Uterus (tissue), 4 donors: Measurements from ENCODE around the gene CPB1. TPM values are rescaled to one million over a fixed set of nuclear protein-coding genes. Genes with fewer than 3 reads are reported as not detected.

Experiments
- DNase-seq, 2 donors: peaks; one replicate each; pipeline ENCODE4 v3.0.0-alpha.2; 2019 to 2020
- H3K27ac ChIP-seq, 2 donors: fragments of 200-600 bp; sonication (generic); 1 replicate in 1 of 2; 2 replicates in 1 of 2; pipeline ENCODE4 v1.5.1; 2016 to 2018
- H3K27me3 ChIP-seq, 2 donors: fragments of 200-600 bp; sonication (generic); one replicate each; pipeline ENCODE4 v1.5.1; 2018 to 2019; ENCODE audit warnings: control low read depth in 1 of 2
- H3K36me3 ChIP-seq, 2 donors: fragments of 200-600 bp; sonication (generic); one replicate each; pipeline ENCODE4 v1.5.1; 2019; ENCODE audit warnings: control low read depth in 1 of 2
- H3K4me1 ChIP-seq, 2 donors: fragments of 200-600 bp; sonication (generic); one replicate each; pipeline ENCODE4 v1.5.1; 2018 to 2019; ENCODE audit warnings: control low read depth in 1 of 2
- H3K4me3 ChIP-seq, 2 donors: fragments of 200-600 bp; sonication (generic); 1 replicate in 1 of 2; 2 replicates in 1 of 2; pipeline ENCODE4 v1.5.1; 2018 to 2019; ENCODE audit warnings: mild to moderate bottlenecking in 1 of 2
- H3K9me3 ChIP-seq, 2 donors: fragments of 200-600 bp; sonication (generic); one replicate each; pipeline ENCODE4 v1.5.1; 2019; ENCODE audit warnings: control low read depth in 1 of 2
- POLR2A ChIP-seq, 2 donors: fragments of 450-650 bp; IDR thresholded peaks; one replicate each; pipeline ENCODE4 v1.6.1; 2016; ENCODE audit warnings: antibody characterized with exemption in 2 of 2, mild to moderate bottlenecking in 1 of 2, moderate library complexity in 1 of 2
- intact Hi-C: fragments of 100-400 bp; cut with DNase I; formaldehyde crosslinking; loops from one replicate; pipeline ENCODE4 v1.15.1; 2023; ENCODE audit warnings: low total_unique reads
- total RNA-seq, 4 donors: library from RNA; depleted of rRNA in 3 of 4; stranded (reverse); fragments of >200 nt in 3 of 4; gene quantifications; one replicate each; pipeline versions ENCODE4 v1.1.0 to v1.2.4, GENCODE V29; 2014 to 2023
- TF ChIP-seq, protein P1 (sequence below), 4 experiments: fragments of 200-600 bp in 2 of 4; fragments of 450-650 bp in 2 of 4; sonication (generic) in 2 of 4; IDR thresholded peaks; one replicate each; pipeline ENCODE4 v1.5.1; 2016 to 2019; ENCODE audit warnings: antibody characterized with exemption in 4 of 4, mild to moderate bottlenecking in 2 of 4, moderate library complexity in 1 of 4
- donor health status: DM: yes; HTN: yes; CAD: no.

CPB1 gene
- total RNA-seq, 4 donors from 2014 or later: not detected

DNA sequence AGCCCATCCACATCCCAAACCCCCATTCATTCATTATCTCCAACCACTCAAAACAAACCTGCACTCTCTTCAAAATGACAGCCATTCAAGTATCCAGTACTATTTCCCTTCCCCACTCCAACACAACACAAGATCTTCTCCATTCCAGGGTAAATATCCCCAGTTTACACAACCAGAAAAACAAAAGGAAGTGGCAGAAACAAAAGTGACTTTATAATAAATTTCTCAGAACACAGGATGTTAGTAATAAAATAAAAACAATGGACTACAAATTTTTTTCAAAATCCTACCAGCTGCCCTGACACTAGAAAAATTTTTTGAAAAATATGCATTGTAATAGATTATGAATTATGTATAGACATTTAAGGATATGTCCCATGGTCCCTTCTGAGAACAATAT, 51.6 kb downstream of the CPB1 start:
- no peaks in the 10 kb centered on the region for H3K36me3 ChIP-seq
- H3K4me1 ChIP-seq: no peaks in the 10 kb centered on the region
- no peaks in the 10 kb centered on the region for H3K9me3 ChIP-seq
- H3K27me3 ChIP-seq: no peaks in the 10 kb centered on the region
- TF ChIP-seq, protein P1, sequence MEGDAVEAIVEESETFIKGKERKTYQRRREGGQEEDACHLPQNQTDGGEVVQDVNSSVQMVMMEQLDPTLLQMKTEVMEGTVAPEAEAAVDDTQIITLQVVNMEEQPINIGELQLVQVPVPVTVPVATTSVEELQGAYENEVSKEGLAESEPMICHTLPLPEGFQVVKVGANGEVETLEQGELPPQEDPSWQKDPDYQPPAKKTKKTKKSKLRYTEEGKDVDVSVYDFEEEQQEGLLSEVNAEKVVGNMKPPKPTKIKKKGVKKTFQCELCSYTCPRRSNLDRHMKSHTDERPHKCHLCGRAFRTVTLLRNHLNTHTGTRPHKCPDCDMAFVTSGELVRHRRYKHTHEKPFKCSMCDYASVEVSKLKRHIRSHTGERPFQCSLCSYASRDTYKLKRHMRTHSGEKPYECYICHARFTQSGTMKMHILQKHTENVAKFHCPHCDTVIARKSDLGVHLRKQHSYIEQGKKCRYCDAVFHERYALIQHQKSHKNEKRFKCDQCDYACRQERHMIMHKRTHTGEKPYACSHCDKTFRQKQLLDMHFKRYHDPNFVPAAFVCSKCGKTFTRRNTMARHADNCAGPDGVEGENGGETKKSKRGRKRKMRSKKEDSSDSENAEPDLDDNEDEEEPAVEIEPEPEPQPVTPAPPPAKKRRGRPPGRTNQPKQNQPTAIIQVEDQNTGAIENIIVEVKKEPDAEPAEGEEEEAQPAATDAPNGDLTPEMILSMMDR (IDR thresholded peaks at IDR 0.05): no peak
- no peak for TF ChIP-seq POLR2A (IDR thresholded peaks at IDR 0.05)
- intact Hi-C loops: no loop called here
- H3K27ac ChIP-seq: no peak overlapping the region
- H3K4me3 ChIP-seq: no peak overlapping the region
- DNase-seq: no peak

DNA sequence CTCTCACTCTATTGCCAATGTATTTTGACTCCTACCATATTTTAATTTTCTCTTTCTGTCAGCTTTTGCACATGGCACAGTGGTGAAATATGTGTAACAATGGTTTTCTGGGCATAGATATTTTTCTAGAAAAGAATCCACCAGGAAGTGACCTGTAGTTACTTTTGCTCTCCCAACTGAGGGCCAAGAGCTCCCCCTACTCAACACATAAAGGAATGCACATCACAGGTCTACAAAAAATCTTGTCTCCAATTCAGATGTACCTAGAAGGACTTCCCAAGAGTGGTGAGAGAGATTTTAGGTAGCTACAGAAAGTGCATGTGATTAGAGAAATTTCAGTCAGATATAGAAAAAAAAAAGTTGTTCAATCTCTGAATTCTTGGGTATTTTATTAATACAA, 53.1 kb downstream of the CPB1 start:
- Histone ChIP-seq H3K9me3 (no peaks in the 10 kb centered on the region), H3K4me1 (no peaks in the 10 kb centered on the region), H3K4me3 (no peak overlapping the region), H3K36me3 (no peaks in the 10 kb centered on the region), H3K27ac (no peak overlapping the region), H3K27me3 (no peaks in the 10 kb centered on the region)
- TF ChIP-seq, protein P1 (IDR thresholded peaks at IDR 0.05): no peak
- TF ChIP-seq POLR2A (IDR thresholded peaks at IDR 0.05): no peak
- no peak for DNase-seq
- intact Hi-C loops: no loop called here

DNA sequence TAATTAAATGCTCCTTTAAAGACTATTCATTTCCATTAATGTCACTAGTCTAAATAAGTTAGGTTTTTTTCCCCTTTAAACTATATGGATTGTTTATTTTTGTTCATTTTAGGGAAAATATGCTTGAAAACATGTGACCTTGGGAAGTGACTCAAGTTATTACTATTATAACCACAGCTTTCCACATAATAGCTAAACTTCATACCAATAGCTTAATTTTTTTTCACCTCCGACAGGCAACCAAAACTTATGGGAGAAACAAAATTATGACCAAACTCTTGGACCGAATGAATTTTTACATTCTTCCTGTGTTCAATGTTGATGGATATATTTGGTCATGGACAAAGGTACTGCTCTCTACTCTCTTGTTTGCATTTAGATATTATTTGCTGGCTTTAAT, 53.7 kb downstream of the CPB1 start:
- no peak overlapping the region for H3K4me3 ChIP-seq
- H3K27me3 ChIP-seq: no peaks in the 10 kb centered on the region
- H3K4me1 ChIP-seq: no peaks in the 10 kb centered on the region
- intact Hi-C loops: no loop called here
- no peaks in the 10 kb centered on the region for H3K9me3 ChIP-seq
- no peak for DNase-seq
- TF ChIP-seq POLR2A (IDR thresholded peaks at IDR 0.05): no peak
- TF ChIP-seq, protein P1 (IDR thresholded peaks at IDR 0.05): no peak
- no peaks in the 10 kb centered on the region for H3K36me3 ChIP-seq
- H3K27ac ChIP-seq: no peak overlapping the region

GRCh38 chr3:148882288-148882687, 54.7 kb downstream of the CPB1 start:
- Histone ChIP-seq H3K9me3 (no peaks in the 10 kb centered on the region), H3K27me3 (no peaks in the 10 kb centered on the region), H3K4me1 (no peaks in the 10 kb centered on the region), H3K36me3 (no peaks in the 10 kb centered on the region), H3K4me3 (no peak overlapping the region), H3K27ac (no peak overlapping the region)
- DNase-seq: no peak
- intact Hi-C loops: no loop called here
- TF ChIP-seq POLR2A (IDR thresholded peaks at IDR 0.05): no peak
- TF ChIP-seq, protein P1 (IDR thresholded peaks at IDR 0.05): no peak

GRCh38 chr3:148883163-148883562, 55.6 kb downstream of the CPB1 start:
- Histone ChIP-seq H3K27me3 (no peaks in the 10 kb centered on the region), H3K9me3 (no peaks in the 10 kb centered on the region), H3K27ac (no peak overlapping the region), H3K36me3 (no peaks in the 10 kb centered on the region), H3K4me3 (no peak overlapping the region), H3K4me1 (no peaks in the 10 kb centered on the region)
- intact Hi-C loops: no loop called here
- no peak for DNase-seq
- TF ChIP-seq POLR2A (IDR thresholded peaks at IDR 0.05): no peak
- TF ChIP-seq, protein P1 (IDR thresholded peaks at IDR 0.05): no peak
